T-helper 2 cell treated with Interferon-gamma antibody and Interleukin-4, amounts not matched to agents 5 μg/mL and 100 μg/mL, for 36 hours (primary cell): Measurements from ENCODE around the gene ALS2.

Source experiments
- DNase-seq: peaks from one replicate; pipeline ENCODE4 v3.0.0; 2021; ENCODE audit warnings: low spot score
- H3K27ac Mint-ChIP-seq: one replicate; pipeline ENCODE4 v1.8.0; 2021; ENCODE audit warnings: mild to moderate bottlenecking, mixed read lengths
- H3K27me3 Mint-ChIP-seq: one replicate; pipeline ENCODE4 v1.8.0; 2021; ENCODE audit warnings: low read depth, mixed read lengths
- H3K36me3 Mint-ChIP-seq: one replicate; pipeline ENCODE4 v1.8.0; 2021; ENCODE audit warnings: low read depth, mixed read lengths
- H3K4me1 Mint-ChIP-seq: one replicate; pipeline ENCODE4 v1.8.0; 2021; ENCODE audit warnings: low read depth, mixed read lengths
- H3K4me3 Mint-ChIP-seq: one replicate; pipeline ENCODE4 v1.8.0; 2022; ENCODE audit warnings: mild to moderate bottlenecking, moderate library complexity, mixed read lengths
- H3K9me3 Mint-ChIP-seq: one replicate; pipeline ENCODE4 v1.8.0; 2021; ENCODE audit warnings: mixed read lengths

Gene ALS2

GRCh38 chr2:201759567-201759966, 21.2 kb downstream of the ALS2 start:
- H3K4me3 Mint-ChIP-seq = no peak overlapping the region
- DNase-seq = no peak
- peaks cover 8% of the 10 kb centered on the region for H3K36me3 Mint-ChIP-seq
- H3K27me3 Mint-ChIP-seq = no peaks in the 10 kb centered on the region
- no peaks in the 10 kb centered on the region for H3K4me1 Mint-ChIP-seq
- H3K9me3 Mint-ChIP-seq = no peaks in the 10 kb centered on the region
- H3K27ac Mint-ChIP-seq = no peak overlapping the region

DNA sequence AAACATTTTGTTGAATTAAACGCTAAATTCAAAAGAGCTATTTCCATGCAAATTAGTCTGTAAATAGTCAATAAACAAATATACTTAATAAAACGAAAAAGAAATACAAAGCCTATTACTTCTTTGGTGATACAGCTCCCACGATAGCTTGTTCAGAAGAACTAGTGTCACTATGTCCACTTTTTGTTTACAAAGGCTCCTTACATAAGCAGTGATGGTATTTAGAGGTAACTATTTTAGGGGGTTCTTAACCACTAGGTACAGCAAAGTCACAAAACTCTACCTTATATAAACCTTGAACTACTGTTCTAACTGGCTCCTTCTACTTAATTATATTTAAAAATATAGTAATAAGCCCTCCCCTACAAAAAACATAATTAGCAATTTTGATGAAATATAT, 21.9 kb downstream of the ALS2 start:
- DNase-seq = no peak
- H3K4me1 Mint-ChIP-seq = no peaks in the 10 kb centered on the region
- H3K4me3 Mint-ChIP-seq = no peak overlapping the region
- no peaks in the 10 kb centered on the region for H3K9me3 Mint-ChIP-seq
- H3K36me3 Mint-ChIP-seq = peaks cover 6% of the 10 kb centered on the region
- no peaks in the 10 kb centered on the region for H3K27me3 Mint-ChIP-seq
- no peak overlapping the region for H3K27ac Mint-ChIP-seq

DNA sequence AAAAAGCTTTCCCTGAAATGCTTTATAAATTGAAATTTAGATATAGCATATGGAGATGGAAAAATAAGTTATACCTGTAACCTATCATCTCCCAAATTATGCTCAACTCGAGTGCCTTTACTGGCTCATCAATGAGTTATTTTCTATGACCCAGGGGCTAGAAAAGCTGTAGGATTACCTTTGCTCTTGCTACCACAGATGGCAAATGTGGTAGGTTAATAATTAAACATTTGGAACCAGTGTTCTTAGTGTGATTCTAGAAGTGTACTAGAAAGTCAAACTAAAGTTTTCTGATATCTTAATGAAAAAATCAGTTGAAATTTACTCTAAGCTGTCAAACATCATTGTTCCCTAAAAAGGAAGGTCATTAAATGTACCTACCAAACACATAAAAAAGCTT, 22.5 kb downstream of the ALS2 start:
- H3K27me3 Mint-ChIP-seq = no peaks in the 10 kb centered on the region
- peaks cover 6% of the 10 kb centered on the region for H3K36me3 Mint-ChIP-seq
- no peaks in the 10 kb centered on the region for H3K4me1 Mint-ChIP-seq
- DNase-seq = no peak
- H3K27ac Mint-ChIP-seq = no peak overlapping the region
- no peak overlapping the region for H3K4me3 Mint-ChIP-seq
- no peaks in the 10 kb centered on the region for H3K9me3 Mint-ChIP-seq

GRCh38 chr2:201754717-201755415, 25.9 kb downstream of the ALS2 start:
- DNase-seq = no peak
- no peaks in the 10 kb centered on the region for H3K36me3 Mint-ChIP-seq
- no peaks in the 10 kb centered on the region for H3K27me3 Mint-ChIP-seq
- no peak overlapping the region for H3K4me3 Mint-ChIP-seq
- H3K27ac Mint-ChIP-seq = no peak overlapping the region
- no peaks in the 10 kb centered on the region for H3K9me3 Mint-ChIP-seq
- H3K4me1 Mint-ChIP-seq = no peaks in the 10 kb centered on the region

- Mint-ChIP-seq H3K36me3 (no peaks in the 10 kb centered on the region), H3K9me3 (no peaks in the 10 kb centered on the region), H3K4me3 (no peak overlapping the region), H3K27me3 (no peaks in the 10 kb centered on the region), H3K27ac (no peak overlapping the region), H3K4me1 (no peaks in the 10 kb centered on the region)
- DNase-seq = no peak
These were observed 29.2 kb downstream of the ALS2 start for GRCh38 chr2:201751566-201751965.

DNA sequence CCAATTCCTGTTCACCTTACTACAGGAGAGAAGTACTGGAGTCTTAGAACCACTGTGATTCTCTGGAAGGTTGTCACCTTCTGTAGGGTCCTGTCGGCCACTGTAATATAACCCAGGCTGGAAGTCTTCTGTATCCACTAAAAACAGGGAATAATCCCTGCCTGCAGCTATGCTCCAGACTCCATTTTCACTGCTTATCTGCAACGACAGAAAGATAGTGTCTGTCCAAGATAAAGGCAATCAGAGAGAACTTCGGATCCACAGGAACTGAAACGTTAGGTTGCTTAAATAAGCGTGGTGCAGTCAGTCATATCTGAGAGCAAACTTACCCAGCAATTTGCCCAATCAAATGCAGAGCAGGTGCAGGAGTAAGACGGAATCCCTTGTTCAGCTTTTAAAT, 34.2 kb downstream of the ALS2 start:
- no peaks in the 10 kb centered on the region for H3K9me3 Mint-ChIP-seq
- no peak for DNase-seq
- H3K36me3 Mint-ChIP-seq = peaks cover 2% of the 10 kb centered on the region
- H3K4me1 Mint-ChIP-seq = no peaks in the 10 kb centered on the region
- H3K27ac Mint-ChIP-seq = no peak overlapping the region
- no peak overlapping the region for H3K4me3 Mint-ChIP-seq
- H3K27me3 Mint-ChIP-seq = no peaks in the 10 kb centered on the region

DNA sequence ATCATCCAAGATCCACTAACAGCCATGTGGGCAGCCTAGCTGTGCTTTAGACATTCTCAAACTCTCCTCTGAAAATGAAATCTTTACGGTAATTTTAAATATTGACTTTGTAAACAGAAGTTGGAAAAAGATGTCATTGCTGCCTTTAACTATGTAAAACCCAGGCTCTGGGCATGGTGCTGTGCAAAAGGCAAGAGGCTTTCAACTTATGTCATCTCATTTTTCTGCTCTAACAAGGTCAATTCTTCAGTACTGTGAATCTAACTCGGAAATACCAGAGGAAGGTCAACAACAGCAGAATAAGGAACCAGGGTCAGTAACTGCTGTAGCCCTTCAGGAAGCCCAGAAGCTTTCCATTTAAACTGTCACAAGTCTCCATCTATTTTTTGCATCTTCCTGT, 45.2 kb downstream of the ALS2 start:
- Mint-ChIP-seq H3K9me3 (peaks cover 25% of the 10 kb centered on the region), H3K4me3 (no peak overlapping the region), H3K27me3 (no peaks in the 10 kb centered on the region), H3K27ac (no peak overlapping the region), H3K36me3 (peaks cover 16% of the 10 kb centered on the region), H3K4me1 (peaks cover 8% of the 10 kb centered on the region)
- no peak for DNase-seq

GRCh38 chr2:201734111-201734510, 46.6 kb downstream of the ALS2 start:
- Mint-ChIP-seq H3K4me3 (no peak overlapping the region), H3K36me3 (peaks cover 16% of the 10 kb centered on the region), H3K27ac (no peak overlapping the region), H3K4me1 (peaks cover 8% of the 10 kb centered on the region), H3K27me3 (no peaks in the 10 kb centered on the region), H3K9me3 (peaks cover 25% of the 10 kb centered on the region)
- no peak for DNase-seq

GRCh38 chr2:201733544-201733943, 47.2 kb downstream of the ALS2 start:
- Mint-ChIP-seq H3K27me3 (no peaks in the 10 kb centered on the region), H3K4me3 (no peak overlapping the region), H3K9me3 (peaks cover 24% of the 10 kb centered on the region), H3K27ac (no peak overlapping the region), H3K4me1 (peaks cover 8% of the 10 kb centered on the region), H3K36me3 (peaks cover 15% of the 10 kb centered on the region)
- no peak for DNase-seq

GRCh38 chr2:201730651-201731285, 50.0 kb downstream of the ALS2 start:
- DNase-seq = no peak
- Mint-ChIP-seq H3K4me3 (no peak overlapping the region), H3K27ac (no peak overlapping the region), H3K9me3 (peaks cover 7% of the 10 kb centered on the region), H3K36me3 (peaks cover 4% of the 10 kb centered on the region), H3K27me3 (no peaks in the 10 kb centered on the region), H3K4me1 (peaks cover 8% of the 10 kb centered on the region)

DNA sequence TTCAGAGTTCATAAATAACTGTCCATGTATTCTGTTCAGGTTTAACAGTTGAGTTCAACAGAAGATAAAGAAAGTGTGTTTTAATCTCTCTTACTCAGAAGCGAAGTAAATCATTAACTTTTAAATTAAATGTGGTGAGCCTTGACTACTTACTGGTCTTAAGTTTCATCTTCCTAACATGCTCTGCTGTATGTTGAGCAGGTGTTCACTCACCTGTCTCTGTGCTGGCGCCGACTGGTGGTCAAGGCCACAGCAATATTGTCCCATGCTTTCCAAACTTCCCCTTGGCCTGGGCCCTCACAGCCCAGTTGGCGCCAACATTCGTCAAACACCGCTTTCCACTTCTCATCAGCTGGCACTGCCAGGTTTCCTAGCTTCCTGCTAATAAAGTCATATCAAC, 65.3 kb downstream of the ALS2 start:
- DNase-seq = no peak
- H3K36me3 Mint-ChIP-seq = peaks cover 21% of the 10 kb centered on the region
- no peak overlapping the region for H3K27ac Mint-ChIP-seq
- no peak overlapping the region for H3K4me3 Mint-ChIP-seq
- no peaks in the 10 kb centered on the region for H3K4me1 Mint-ChIP-seq
- no peaks in the 10 kb centered on the region for H3K27me3 Mint-ChIP-seq
- H3K9me3 Mint-ChIP-seq = peaks cover 8% of the 10 kb centered on the region

DNA sequence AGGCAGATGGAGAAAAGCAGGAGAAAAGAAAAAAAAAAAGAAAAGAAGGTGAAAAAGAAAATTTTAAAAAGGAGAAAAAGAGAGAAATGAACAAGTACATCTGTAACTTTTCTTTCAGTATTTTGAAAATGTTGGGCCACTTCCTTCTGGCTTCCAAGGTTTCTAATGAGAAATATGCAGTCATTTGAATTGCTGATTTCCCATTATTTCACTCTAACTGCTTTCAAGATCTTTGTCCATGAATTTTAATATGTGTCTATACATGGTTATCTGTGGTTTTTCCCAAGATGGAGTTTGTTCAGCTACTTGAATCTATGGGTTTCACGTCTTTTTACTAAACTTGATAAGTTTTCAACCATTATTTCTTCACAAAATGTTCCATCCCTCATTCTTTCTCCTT, 68.0 kb downstream of the ALS2 start:
- Mint-ChIP-seq H3K4me1 (no peaks in the 10 kb centered on the region), H3K27me3 (no peaks in the 10 kb centered on the region), H3K27ac (no peak overlapping the region), H3K9me3 (no peaks in the 10 kb centered on the region), H3K36me3 (peaks cover 16% of the 10 kb centered on the region), H3K4me3 (no peak overlapping the region)
- DNase-seq = no peak

GRCh38 chr2:201709747-201710146, 71.0 kb downstream of the ALS2 start:
- peaks cover 10% of the 10 kb centered on the region for H3K36me3 Mint-ChIP-seq
- no peak overlapping the region for H3K27ac Mint-ChIP-seq
- DNase-seq = no peak
- no peak overlapping the region for H3K4me3 Mint-ChIP-seq
- H3K9me3 Mint-ChIP-seq = no peaks in the 10 kb centered on the region
- no peaks in the 10 kb centered on the region for H3K4me1 Mint-ChIP-seq
- H3K27me3 Mint-ChIP-seq = no peaks in the 10 kb centered on the region

DNA sequence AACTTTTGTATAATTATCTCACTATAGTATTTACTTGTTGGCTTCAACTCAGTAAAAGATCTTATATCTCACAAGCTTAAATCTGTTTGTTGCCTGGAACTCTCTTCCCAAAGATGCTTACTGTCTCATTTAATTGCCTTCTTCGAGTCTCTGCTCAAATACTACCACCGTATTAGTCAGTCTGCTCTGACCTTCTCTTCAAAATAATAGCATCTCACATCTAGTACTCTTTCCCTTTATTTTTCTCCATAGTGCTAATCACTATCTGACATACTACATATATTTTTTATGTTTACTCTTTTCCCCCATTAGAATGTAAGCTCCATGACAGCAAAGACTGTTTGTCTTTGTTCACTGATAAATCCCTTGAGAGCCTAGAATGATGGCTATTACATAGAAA, 71.7 kb downstream of the ALS2 start:
- H3K36me3 Mint-ChIP-seq = peaks cover 5% of the 10 kb centered on the region
- no peak overlapping the region for H3K27ac Mint-ChIP-seq
- H3K4me1 Mint-ChIP-seq = no peaks in the 10 kb centered on the region
- no peak overlapping the region for H3K4me3 Mint-ChIP-seq
- DNase-seq = no peak
- H3K27me3 Mint-ChIP-seq = no peaks in the 10 kb centered on the region
- no peaks in the 10 kb centered on the region for H3K9me3 Mint-ChIP-seq

- Mint-ChIP-seq H3K27me3 (no peaks in the 10 kb centered on the region), H3K4me3 (no peak overlapping the region), H3K36me3 (peaks cover 3% of the 10 kb centered on the region), H3K27ac (no peak overlapping the region), H3K9me3 (no peaks in the 10 kb centered on the region), H3K4me1 (no peaks in the 10 kb centered on the region)
- no peak for DNase-seq
These were observed 73.0 kb downstream of the ALS2 start for GRCh38 chr2:201707753-201708152.
